HEK293 (cell line): Measurements from ENCODE around the gene RPN1.
A peak's percentile ranks its signal among the peaks of the same experiment; 100 is the strongest.

ENCODE experiments used
- CTCF ChIA-PET: fragments of 350-600 bp; formaldehyde crosslinking; extraction: SDS; loops from one replicate; lab custom pipeline; 2021; ENCODE audit warnings: antibody characterized with exemption; lab: Yijun Ruan, JAX
- POLR2A ChIA-PET: fragments of 300-600 bp; formaldehyde crosslinking; extraction: SDS; loops from one replicate; lab custom pipeline; 2020; ENCODE audit warnings: antibody characterized with exemption, inconsistent platforms; lab: Yijun Ruan, JAX
- H3K27ac ChIP-seq: fragments of 200-500 bp; sonication (Bioruptor generic); 2 replicates; pipeline ENCODE4 v1.5.1; 2014; ENCODE audit warnings: low read depth, low read length, control low read depth, inconsistent platforms; ENCODE audit errors: extremely low read depth
- H3K36me3 ChIP-seq, 2 experiments: fragments of 200-500 bp in 1 of 2; sonication (Bioruptor generic) in 1 of 2; 1 replicate in 1 of 2; 2 replicates in 1 of 2; pipeline ENCODE4 v1.5.1; 2014 to 2017; ENCODE audit warnings: inconsistent platforms in 2 of 2, low read length in 2 of 2; ENCODE audit not compliant: control insufficient read depth in 2 of 2, insufficient read depth in 1 of 2
- H3K4me1 ChIP-seq: fragments of 200-500 bp; sonication (Bioruptor generic); 2 replicates; pipeline ENCODE4 v1.5.1; 2014; ENCODE audit warnings: mild to moderate bottlenecking, low read length, inconsistent platforms; ENCODE audit not compliant: control insufficient read depth, insufficient read depth
- H3K4me3 ChIP-seq: 2 replicates; pipeline ENCODE4 v1.5.1; 2011; ENCODE audit warnings: low read depth, mild to moderate bottlenecking, control low read depth, low read length, moderate library complexity
- H3K9me3 ChIP-seq: fragments of 200-500 bp; sonication (Bioruptor generic); 2 replicates; pipeline ENCODE4 v1.5.1; 2014; ENCODE audit warnings: low read depth, low read length, inconsistent platforms; ENCODE audit not compliant: control insufficient read depth, insufficient read depth
- AEBP2 ChIP-seq: fragments of 450-650 bp; formaldehyde crosslinking; IDR thresholded peaks from 2 replicates; pipeline ENCODE4 v1.5.1; 2016; ENCODE audit warnings: missing biosample characterization, missing genetic modification characterization, borderline replicate concordance
- GLIS2 ChIP-seq: fragments of 450-650 bp; formaldehyde crosslinking; IDR thresholded peaks from 2 replicates; pipeline ENCODE4 v1.5.1; 2016; ENCODE audit warnings: missing biosample characterization, missing genetic modification characterization
- KLF8 ChIP-seq: fragments of 450-650 bp; formaldehyde crosslinking; IDR thresholded peaks from 2 replicates; pipeline ENCODE4 v1.5.1; 2016; ENCODE audit warnings: missing biosample characterization, missing genetic modification characterization
- MEIS1 ChIP-seq: sonication (generic); formaldehyde crosslinking; IDR thresholded peaks from 2 replicates; pipeline ENCODE4 v1.8.1; 2022; ENCODE audit warnings: missing genetic modification reagents, mild to moderate bottlenecking, borderline replicate concordance
- PRDM6 ChIP-seq: fragments of 450-650 bp; formaldehyde crosslinking; IDR thresholded peaks from 2 replicates; pipeline ENCODE4 v1.5.1; 2017; ENCODE audit warnings: missing biosample characterization, missing genetic modification characterization
- SCRT2 ChIP-seq: fragments of 450-650 bp; formaldehyde crosslinking; IDR thresholded peaks from 2 replicates; pipeline ENCODE4 v1.5.1; 2016; ENCODE audit warnings: missing biosample characterization, missing genetic modification characterization
- ZBTB10 ChIP-seq: fragments of 450-650 bp; formaldehyde crosslinking; IDR thresholded peaks from 2 replicates; pipeline ENCODE4 v1.5.1; 2016; ENCODE audit warnings: missing biosample characterization, missing genetic modification characterization
- ZBTB17 ChIP-seq: fragments of 450-650 bp; formaldehyde crosslinking; IDR thresholded peaks from 2 replicates; pipeline ENCODE4 v1.5.1; 2016; ENCODE audit warnings: missing biosample characterization, missing genetic modification characterization
- ZNF19 ChIP-seq: fragments of 450-650 bp; formaldehyde crosslinking; IDR thresholded peaks from 2 replicates; pipeline ENCODE4; 2016; ENCODE audit warnings: missing biosample characterization, missing genetic modification characterization, low read depth
- ZNF2 ChIP-seq: fragments of 450-650 bp; formaldehyde crosslinking; IDR thresholded peaks from 2 replicates; pipeline ENCODE4 v1.5.1; 2016; ENCODE audit warnings: missing biosample characterization, missing genetic modification characterization
- ZNF366 ChIP-seq: fragments of 450-650 bp; formaldehyde crosslinking; conservative IDR thresholded peaks from 2 replicates; pipeline ENCODE4 v1.5.1; 2016; ENCODE audit warnings: missing biosample characterization, missing genetic modification characterization
- ZNF510 ChIP-seq: fragments of 450-650 bp; formaldehyde crosslinking; IDR thresholded peaks from 2 replicates; pipeline ENCODE4 v1.5.1; 2018; ENCODE audit warnings: mild to moderate bottlenecking, missing genetic modification characterization, missing biosample characterization; ENCODE audit not compliant: insufficient replicate concordance
- ZNF521 ChIP-seq: fragments of 450-650 bp; formaldehyde crosslinking; IDR thresholded peaks from 2 replicates; pipeline ENCODE4 v1.5.1; 2017; ENCODE audit warnings: missing biosample characterization, mild to moderate bottlenecking, missing genetic modification characterization
- ZNF645 ChIP-seq: fragments of 450-650 bp; formaldehyde crosslinking; IDR thresholded peaks from 2 replicates; pipeline ENCODE4; 2016; ENCODE audit warnings: missing biosample characterization, missing genetic modification characterization

The RPN1 gene

GRCh38 chr3:128613083-128613829, 37.4 kb downstream of the RPN1 start:
- Histone ChIP-seq H3K27ac (no peak overlapping the region), H3K4me3 (no peak overlapping the region), H3K36me3 (peaks cover 0 to 34% of the 10 kb centered on the region in 2 experiments; a peak in 2 of 3 replicates), H3K4me1 (no peaks in the 10 kb centered on the region), H3K9me3 (no peaks in the 10 kb centered on the region)
- ChIA-PET POLR2A (interaction anchor here (0.6 kb wide), 1 partner anchor 78 kb away, joined by 5 read pairs; no protein-coding TSS in a partner anchor), CTCF (interaction anchor here (0.8 to 1.1 kb wide), 3 partner anchors 8 to 233 kb away, joined by 4 read pairs; no protein-coding TSS in a partner anchor)
- TF ChIP-seq AEBP2 (tag by site-specific recombination): no peak
- no peak for TF ChIP-seq ZNF510
- TF ChIP-seq ZNF521 (tag by site-specific recombination): no peak
- TF ChIP-seq ZNF645 (tag by site-specific recombination): no peak
- no peak for TF ChIP-seq KLF8 (tag by site-specific recombination)
- no peak for TF ChIP-seq GLIS2 (tag by site-specific recombination)
- no peak for TF ChIP-seq ZNF19 (tag by site-specific recombination)
- no peak for TF ChIP-seq ZNF2
- no peak for TF ChIP-seq MEIS1 (CRISPR knock-in tag)
- TF ChIP-seq PRDM6: no peak
- no peak for TF ChIP-seq ZNF366

- no peaks in the 10 kb centered on the region for H3K9me3 ChIP-seq
- H3K4me3 ChIP-seq: no peak overlapping the region
- ChIA-PET POLR2A (no interaction called here), CTCF (no interaction called here)
- H3K4me1 ChIP-seq: no peaks in the 10 kb centered on the region
- peaks cover 0 to 15% of the 10 kb centered on the region in 2 experiments; a peak in 2 of 3 replicates for H3K36me3 ChIP-seq
- peak; percentile 33 for TF ChIP-seq ZBTB17 (tag by site-specific recombination)
- no peak for TF ChIP-seq ZBTB10
- TF ChIP-seq SCRT2: peak; percentile 22; the same call in 1 of the 2 replicates
- H3K27ac ChIP-seq: no peak overlapping the region
These were observed 40.1 kb downstream of the RPN1 start for GRCh38 chr3:128610451-128611070.
